Spleen (tissue), 7 donors: ENCODE measurements around the gene ARHGAP21.

ENCODE experiments used
- CTCF ChIP-seq, 11 experiments: fragments of 200-600 bp in 7 of 11; fragments of 450-650 bp in 4 of 11; sonication (generic) in 4 of 11; IDR thresholded peaks in 8 of 11; conservative IDR thresholded peaks in 3 of 11; 1 replicate in 7 of 11; 2 replicates in 4 of 11; pipeline versions ENCODE4 v1.4.0 to v1.8.0; 2016 to 2021; ENCODE audit warnings: antibody characterized with exemption in 11 of 11, inconsistent platforms in 4 of 11, mild to moderate bottlenecking in 1 of 11
- POLR2A ChIP-seq, 3 donors: fragments of 450-650 bp; IDR thresholded peaks; one replicate each; pipeline ENCODE4 v1.5.1; 2017; ENCODE audit warnings: antibody characterized with exemption in 3 of 3, mild to moderate bottlenecking in 1 of 3
- POLR2AphosphoS5 ChIP-seq, 3 donors: sonication (generic); formaldehyde crosslinking; IDR thresholded peaks; one replicate each; pipeline ENCODE4 v1.5.1; 2017; ENCODE audit warnings: antibody characterized with exemption in 3 of 3
- donor health status: DM: no; HTN: no; CAD: no; lungs with moderate emphysema.
- donor health status: DM: no; HTN: no; CAD: no.
- donor health status: DM: no; HTN: no; CAD: no.

- TF ChIP-seq CTCF (IDR thresholded peaks at IDR 0.05 in 8 of 11, conservative IDR thresholded peaks at IDR 0.05 in 3 of 11) = no peak
- no peak for TF ChIP-seq POLR2A (IDR thresholded peaks at IDR 0.05)
- no peak for TF ChIP-seq POLR2AphosphoS5 (IDR thresholded peaks at IDR 0.05)
Observed at GRCh38 chr10:24618401-24618800, 105.3 kb downstream of the ARHGAP21 start.
